ENCODE results near the gene TIAM2.

- no peak for TF ChIP-seq CTCF (IDR thresholded peaks at IDR 0.05; ENCODE audit: extremely low read depth in 1 of 2, insufficient read depth in 1 of 2, low read depth in 1 of 2, low read length in 2 of 2)
- no peak for TF ChIP-seq POLR2A (IDR thresholded peaks at IDR 0.05; ENCODE audit: low read depth, low read length)
- TF ChIP-seq EZH2 (IDR thresholded peaks at IDR 0.05; ENCODE audit: borderline replicate concordance, low read depth, low read length, severe bottlenecking): no peak
- no peak for TF ChIP-seq MYC (IDR thresholded peaks at IDR 0.05; ENCODE audit: low read depth, low read length)
- peak; percentile 40 for TF ChIP-seq POLR2AphosphoS5 (IDR thresholded peaks at IDR 0.05; ENCODE audit: insufficient read depth, low read depth, low read length)
- no peak for TF ChIP-seq FOS (IDR thresholded peaks at IDR 0.05; ENCODE audit: borderline replicate concordance, insufficient read depth, low read length)
These were observed at the start of gene TIAM2 for GRCh38 chr6:154995254-154996015.

Measured in endothelial cell of umbilical vein (primary cell).